T47D (cell line): Measurements from ENCODE around the gene MTR.
"Not testable (repeated sequence)": the region's sequence is repeated elsewhere in the genome, so short reads cannot be mapped to it uniquely, and the experiment has no call there.

Experiments
- DNase-seq, 2 experiments: peaks; one replicate each; pipeline versions ENCODE4 v3.0.0 to v3.0.0-alpha.2; 2011 to 2012; ENCODE audit warnings: low read depth in 1 of 2, low spot score in 1 of 2
- JUND ChIP-seq: IDR thresholded peaks from 2 replicates; pipeline ENCODE4 v1.6.1; 2012; ENCODE audit warnings: low read depth
- in situ Hi-C: cut with HindIII; loops from 2 replicates; pipeline ENCODE4 v1.10.0; 2016; ENCODE audit warnings: low sequenced_read_pairs, low pct_unique_long_range_greater_than_20kb

Gene MTR

DNA sequence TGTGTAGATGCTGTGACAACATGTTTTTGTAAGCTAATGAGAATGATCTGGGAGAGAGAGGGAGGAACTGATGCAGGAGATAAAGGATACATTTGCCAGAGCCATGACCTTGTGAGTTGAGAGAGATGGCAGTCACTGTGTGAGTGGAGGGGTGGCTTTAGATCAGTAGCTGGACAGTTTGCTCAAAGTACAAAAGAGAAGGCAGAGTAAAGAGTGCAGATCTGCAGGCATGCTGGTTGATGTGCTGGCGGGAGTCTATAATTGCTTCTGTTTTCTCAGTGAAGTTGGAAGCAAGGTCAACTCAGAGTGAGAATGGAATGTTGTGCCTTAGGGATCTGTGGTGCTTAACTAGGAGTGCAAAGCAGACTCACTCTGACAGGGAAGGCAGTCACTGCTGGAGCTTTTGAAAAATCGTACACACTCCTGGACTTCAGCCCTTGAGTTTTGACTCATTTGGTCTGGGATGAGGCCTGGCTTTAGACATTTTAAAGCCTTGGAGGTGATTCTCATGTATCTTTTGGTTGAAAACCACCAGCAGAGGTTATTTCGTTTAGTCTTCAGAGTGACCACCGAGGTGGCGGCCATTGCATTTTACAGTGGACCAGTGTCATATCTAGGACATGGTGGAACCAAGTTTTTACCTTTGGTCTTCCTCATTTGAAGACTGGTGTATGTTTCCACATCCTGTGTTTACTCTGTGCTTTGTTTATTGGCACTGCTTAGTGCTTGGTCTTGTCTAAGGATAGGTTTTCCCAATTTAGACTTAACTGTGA lies 49.6 kb downstream of the MTR start:
- no peak for TF ChIP-seq JUND
- in situ Hi-C loops: no loop called here
- peak; percentile 55 to 77 for DNase-seq

DNA sequence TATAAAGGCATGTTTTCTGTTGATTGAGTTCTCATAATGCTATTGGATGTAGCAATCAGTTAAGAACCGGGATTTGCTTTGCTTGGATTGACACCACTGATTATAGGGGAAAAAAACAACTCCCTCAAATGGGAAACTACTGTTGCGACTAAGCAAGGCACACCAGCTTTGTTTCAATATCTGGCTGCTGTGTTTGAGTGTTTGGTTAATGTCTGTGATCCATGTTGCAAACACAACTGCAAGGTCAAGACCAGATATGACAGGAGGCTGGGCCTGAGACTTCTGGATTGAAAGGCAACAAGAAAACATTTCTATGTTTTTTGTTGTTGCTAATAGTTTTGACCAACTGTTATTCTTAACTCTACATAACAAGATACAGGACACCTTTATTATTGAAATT lies 50.7 kb downstream of the MTR start:
- in situ Hi-C loops: no loop called here
- no peak for DNase-seq
- no peak for TF ChIP-seq JUND

DNA sequence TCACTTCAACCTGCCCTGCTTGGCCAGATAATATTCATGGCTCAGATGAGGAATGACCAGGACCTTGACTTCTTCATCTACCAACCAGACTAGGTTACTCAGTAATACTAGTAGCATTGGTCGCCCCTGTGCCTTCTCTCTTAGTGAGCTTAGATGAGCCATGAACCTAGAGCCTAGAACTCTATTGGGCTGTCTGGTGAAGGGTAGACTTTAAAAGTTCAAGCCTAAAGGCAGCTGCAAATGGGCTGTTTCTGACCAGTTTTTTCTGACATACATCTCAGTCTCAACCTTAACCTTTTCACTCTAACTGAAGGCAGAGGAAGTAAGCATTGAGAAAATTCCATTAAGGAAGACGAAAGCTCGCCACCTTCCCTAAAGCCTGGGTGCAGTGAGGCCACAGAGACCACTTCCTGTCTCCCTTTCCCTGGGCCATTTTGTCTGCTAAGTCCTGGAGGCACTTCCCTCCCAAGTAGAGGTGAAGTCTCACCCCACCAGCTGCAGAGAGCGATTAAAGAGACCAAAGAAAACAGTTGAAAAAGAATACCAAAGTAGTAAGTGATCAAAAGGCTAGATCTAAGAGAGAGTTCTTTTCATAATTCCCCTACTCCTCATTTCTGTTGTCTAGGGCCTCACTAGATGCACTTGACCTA lies 53.3 kb downstream of the MTR start:
- in situ Hi-C loops: no loop called here
- DNase-seq: no peak
- no peak for TF ChIP-seq JUND

DNA sequence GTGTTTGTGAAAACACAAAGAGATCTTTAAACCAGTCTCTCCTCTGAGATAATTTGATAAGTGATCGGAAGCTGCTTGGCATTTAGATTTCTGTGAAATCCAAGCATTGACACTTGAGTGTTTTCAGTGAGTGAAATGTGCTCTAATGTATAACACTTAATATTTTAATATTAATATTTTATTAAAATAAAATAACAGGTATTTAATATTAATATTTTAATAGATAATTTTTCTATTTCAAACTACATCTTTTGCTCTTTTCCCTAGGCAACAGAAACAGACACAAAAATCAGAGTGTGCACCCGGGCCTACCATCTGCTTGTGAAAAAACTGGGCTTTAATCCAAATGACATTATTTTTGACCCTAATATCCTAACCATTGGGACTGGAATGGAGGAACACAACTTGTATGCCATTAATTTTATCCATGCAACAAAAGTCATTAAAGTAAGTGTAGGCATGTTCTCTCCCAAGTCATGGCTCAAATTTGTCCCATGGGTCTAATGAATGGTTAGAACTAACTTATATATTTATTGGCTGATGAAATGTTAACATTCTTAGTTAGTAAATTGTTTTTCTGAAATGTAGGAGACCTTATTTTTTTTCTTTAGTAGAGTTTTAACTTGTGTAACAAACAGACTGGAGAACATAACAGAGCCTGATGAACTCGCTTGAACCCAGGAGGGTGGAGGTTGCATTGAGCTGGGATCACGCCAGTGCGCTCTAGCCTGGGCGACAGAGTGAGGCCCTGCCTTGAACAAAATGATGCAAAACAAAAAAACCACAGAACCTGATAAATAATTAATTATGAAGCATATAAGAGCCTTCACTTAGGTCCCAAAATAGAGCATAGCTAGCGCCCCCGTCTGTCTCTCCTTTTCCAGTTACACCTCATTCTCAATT lies 55.2 kb downstream of the MTR start:
- in situ Hi-C loops: no loop called here
- TF ChIP-seq JUND: no peak
- no peak for DNase-seq

DNA sequence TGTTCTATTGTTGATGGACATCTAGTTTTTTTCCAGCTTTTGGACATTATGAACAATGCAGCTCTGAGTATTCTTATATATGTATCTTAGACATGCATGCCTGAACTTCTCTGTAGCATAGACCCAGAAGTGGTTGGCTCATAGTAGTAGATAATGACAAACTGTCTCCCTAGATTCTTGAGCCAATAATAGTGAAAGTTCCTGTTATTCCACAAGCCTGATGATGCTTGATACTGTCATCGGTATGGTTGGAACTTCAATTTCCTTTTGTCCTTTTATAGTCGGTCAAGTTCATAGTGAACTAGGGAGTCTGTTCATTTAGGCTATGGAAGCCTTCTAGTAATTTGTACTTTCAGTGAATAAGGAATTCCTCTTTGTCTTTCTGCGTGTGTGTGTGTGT lies 56.8 kb downstream of the MTR start:
- no peak for DNase-seq
- in situ Hi-C loops: no loop called here
- TF ChIP-seq JUND: no peak

DNA sequence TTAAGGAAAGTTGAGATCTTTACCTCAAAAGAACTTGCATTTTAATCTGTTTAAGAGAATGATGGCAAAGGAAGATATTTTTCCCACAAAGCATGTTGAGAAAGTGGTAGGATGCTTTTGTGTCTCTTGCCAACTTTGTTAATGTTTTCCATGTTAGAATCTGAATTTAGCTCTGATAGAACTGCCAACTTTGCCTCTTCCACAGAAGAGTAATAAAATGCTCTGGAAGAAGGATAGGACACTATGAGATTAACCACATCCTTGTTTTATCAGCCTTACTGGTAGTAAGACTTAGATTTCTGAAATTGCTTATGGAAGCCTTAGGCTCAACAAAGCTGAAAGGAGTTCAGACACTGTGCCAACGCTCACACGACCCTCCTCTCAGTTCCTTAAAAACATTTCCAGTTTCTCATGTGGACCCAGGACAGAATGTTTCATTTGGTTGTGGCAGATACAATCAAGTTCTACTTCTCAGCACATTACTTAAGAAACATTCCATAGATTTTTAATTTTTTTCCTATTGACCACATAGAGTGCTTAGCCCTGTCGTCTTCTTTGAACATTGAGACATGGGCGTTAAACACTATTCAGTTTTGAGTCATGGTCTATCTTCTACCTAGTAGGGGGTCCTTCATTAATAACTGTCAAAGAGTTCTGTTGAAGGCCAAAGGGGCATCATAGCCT lies 59.0 kb downstream of the MTR start:
- in situ Hi-C loops: no loop called here
- DNase-seq: peak in 1 of 2 experiments; percentile 28
- TF ChIP-seq JUND: no peak

DNA sequence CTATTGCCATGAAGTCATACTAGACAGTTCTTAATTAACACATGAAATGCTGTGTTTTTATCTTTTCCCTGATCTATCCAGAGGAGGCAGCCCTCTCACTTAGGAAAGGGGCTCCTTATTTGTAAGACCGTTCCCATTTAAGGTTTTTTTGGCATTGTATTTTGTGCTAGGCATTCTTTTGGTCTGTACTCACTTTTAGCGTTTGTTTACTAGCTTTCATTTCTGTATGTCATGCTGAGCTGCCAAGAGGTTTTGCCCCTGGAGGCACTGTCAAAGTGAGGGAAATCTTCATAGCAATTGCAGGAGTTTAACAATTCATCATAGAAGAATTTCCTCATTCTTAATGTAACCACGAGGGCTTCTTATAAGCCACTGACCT lies 59.5 kb downstream of the MTR start:
- TF ChIP-seq JUND: no peak
- in situ Hi-C loops: no loop called here
- peak in 1 of 2 experiments; percentile 48 for DNase-seq

DNA sequence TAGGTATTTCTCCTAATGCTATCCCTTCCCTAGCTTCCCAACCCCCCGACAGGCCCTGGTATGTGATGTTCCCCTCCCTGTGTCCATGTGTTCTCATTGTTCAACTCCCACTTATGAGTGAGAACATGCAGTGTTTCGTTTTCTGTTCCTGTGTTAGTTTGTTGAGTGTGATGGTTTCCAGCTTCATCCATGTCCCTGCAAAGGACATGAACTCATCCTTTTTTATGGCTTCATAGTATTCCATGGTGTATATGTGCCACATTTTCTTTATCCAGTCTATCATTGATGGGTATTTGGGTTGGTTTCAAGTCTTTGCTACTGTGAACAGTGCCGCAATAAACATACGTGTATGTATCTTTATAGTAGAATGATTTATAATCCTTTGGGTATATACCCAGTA lies 61.6 kb downstream of the MTR start:
- in situ Hi-C loops, DNase-seq: not testable (repeated sequence)

DNA sequence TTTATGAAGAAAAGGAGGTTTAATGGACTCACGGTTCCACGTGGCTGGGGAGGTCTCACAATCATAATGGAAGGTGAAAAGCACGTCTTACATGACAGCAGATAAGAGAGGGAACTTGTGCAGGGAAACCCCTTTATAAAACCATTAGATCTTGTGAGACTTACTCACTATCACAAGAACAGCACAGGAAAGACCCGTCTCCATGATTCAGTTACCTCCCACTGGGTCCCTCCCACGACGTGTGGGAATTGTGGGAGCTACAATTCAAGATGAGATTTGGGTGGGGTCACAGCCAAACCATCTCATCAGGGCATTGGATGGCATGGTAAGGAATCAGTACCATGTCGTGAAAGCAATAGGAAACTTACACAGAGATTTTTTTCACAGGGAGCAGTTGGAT lies 63.1 kb downstream of the MTR start:
- DNase-seq: no peak
- TF ChIP-seq JUND: no peak
- in situ Hi-C loops: no loop called here

DNA sequence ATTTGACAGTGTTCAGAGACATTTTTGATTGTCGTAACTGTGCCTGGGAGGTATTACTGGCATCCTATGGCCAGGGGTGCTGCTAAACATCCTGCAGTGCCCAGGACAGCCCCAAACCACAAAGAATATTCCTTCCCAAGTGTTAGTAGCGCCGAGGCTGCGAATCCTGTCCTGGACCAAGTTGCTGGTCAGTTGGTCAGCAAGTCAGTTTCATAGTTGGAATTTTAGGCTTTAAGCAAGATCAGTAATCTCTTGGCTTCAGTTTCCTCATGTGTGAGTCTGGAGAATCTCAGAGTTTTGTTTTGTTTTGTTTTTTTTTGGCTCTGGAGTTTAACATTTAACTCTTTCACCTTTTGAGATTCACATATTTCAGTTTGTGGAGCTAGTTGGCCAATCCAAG lies 65.0 kb downstream of the MTR start:
- TF ChIP-seq JUND: no peak
- no peak for DNase-seq
- in situ Hi-C loops: no loop called here

DNA sequence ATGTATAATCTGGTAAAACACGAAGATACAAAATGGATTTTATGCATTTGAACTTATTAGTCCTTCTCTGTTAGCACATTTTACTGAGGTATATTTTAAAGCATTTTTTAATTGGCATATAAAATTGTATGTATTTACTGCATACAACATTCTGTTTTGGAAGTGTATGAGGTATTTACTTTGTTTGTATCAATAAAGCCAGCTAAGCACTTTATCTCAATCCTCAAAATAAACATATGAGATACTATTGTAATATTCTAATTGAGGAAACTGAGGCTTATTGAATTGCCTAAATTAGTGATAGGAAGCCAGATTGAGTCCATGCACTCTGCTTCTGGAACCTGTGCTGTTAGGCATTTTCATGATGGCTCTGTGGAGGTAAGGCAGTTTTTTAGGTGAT lies 65.6 kb downstream of the MTR start:
- no peak for DNase-seq
- no peak for TF ChIP-seq JUND
- in situ Hi-C loops: no loop called here

DNA sequence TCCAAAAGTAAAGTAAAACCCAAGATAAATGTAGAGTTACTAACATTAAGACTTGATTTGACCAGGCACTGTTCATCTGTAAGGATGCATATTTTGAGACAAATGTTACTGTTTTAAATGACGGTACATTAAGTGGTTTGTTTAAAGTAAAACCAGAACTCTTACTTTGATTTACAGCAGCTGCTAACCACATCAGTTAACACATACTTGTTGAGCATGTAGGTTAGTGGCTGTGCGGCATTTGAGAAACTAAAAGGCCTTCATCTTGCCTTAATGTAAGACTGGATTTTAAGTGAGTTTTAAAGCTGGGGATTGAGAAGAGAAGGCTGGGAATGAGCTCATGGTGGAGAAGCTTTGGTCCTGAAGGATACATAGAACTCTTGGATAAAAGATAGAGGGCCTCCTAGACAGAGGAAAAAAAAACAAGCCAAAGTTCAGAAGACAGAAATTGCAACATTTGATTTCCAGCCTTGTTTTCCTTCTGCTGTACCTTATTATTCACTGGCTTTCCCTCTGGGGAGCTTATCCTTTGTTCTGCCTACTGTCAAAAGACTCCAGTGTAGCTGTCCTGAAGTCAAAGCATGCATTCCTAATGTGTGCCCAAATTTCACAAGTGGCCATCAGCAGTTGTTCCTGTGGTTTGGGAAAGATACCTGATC lies 66.6 kb downstream of the MTR start:
- no peak for TF ChIP-seq JUND
- in situ Hi-C loops: no loop called here
- DNase-seq: no peak
